Measurements from ENCODE around the gene ATF4. TPM values are rescaled to one million over a fixed set of nuclear protein-coding genes. Genes with fewer than 3 reads are reported as not detected.

Gene ATF4
- total RNA-seq, 2 experiments from 2014 or later: 720 to 732 TPM

DNA sequence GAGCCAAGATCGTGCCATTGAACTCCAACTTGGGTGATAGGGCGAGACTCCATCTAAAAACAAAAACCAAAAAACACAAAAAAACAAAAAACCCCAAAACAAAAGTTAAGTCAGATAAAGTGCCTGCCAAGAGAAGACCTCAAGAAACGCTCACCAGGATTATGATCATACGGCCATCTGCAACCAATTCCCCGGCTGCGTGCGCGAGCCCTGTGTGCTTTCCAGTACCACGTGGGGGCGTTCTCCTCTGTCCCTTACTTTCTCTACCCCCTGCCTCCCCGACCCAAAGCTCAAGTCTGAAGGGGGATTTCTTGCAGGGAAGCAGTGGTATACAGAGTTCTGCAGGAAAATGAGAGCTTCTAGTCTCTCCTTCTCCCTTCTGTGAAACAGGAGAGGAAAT lies 22.7 kb downstream of the ATF4 start:
- peak; percentile 32 for DNase-seq (ENCODE audit: low spot score)
- CTCF ChIA-PET (ENCODE audit: unreplicated experiment): no interaction called here

GRCh38 chr22:39545386-39546365 lies 25.3 kb downstream of the ATF4 start:
- Histone ChIP-seq H4K20me1 (ENCODE audit: insufficient read depth, low read length) (no peaks in the 10 kb centered on the region), H3K4me1 (ENCODE audit: insufficient read depth, low read length, poor library complexity, severe bottlenecking) (no peaks in the 10 kb centered on the region), H3K79me2 (ENCODE audit: insufficient read depth, low read depth, low read length) (no peaks in the 10 kb centered on the region), H3K4me2 (ENCODE audit: low read length) (no peak overlapping the region), H2AFZ (ENCODE audit: low read length) (no peak overlapping the region), H3K4me3 (ENCODE audit: low read depth, low read length, poor library complexity, severe bottlenecking) (no peak overlapping the region), H3K9me2 (ENCODE audit: insufficient read depth, low read length) (no peaks in the 10 kb centered on the region), H3K9me3 (ENCODE audit: low read length) (no peaks in the 10 kb centered on the region), H3K36me3 (ENCODE audit: insufficient read depth, low read length) (no peaks in the 10 kb centered on the region), H3K27ac (ENCODE audit: low read depth, low read length, poor library complexity, severe bottlenecking) (no peak overlapping the region)
- ChIA-PET CTCF (ENCODE audit: unreplicated experiment) (no interaction called here), POLR2A (no interaction called here)
- TF ChIP-seq CTCF (conservative IDR thresholded peaks at IDR 0.05; ENCODE audit: low read length) (no peak), EZH2phosphoT487 (IDR thresholded peaks at IDR 0.05; ENCODE audit: borderline replicate concordance, low read depth, low read length) (no peak)
- BruUV-seq (replicated peaks): no TSS peak
- intact Hi-C loops (cut with micrococcal nuclease; ENCODE audit: unreplicated experiment): no loop called here
- no peak for DNase-seq (ENCODE audit: low spot score)

More for the DNA sequence above, 22.7 kb downstream of the ATF4 start:
- Histone ChIP-seq H3K27ac (ENCODE audit: low read depth, low read length, poor library complexity, severe bottlenecking) (no peak overlapping the region), H3K36me3 (ENCODE audit: insufficient read depth, low read length) (no peaks in the 10 kb centered on the region), H2AFZ (ENCODE audit: low read length) (no peak overlapping the region), H3K4me1 (ENCODE audit: insufficient read depth, low read length, poor library complexity, severe bottlenecking) (no peaks in the 10 kb centered on the region), H3K9me2 (ENCODE audit: insufficient read depth, low read length) (no peaks in the 10 kb centered on the region), H4K20me1 (ENCODE audit: insufficient read depth, low read length) (no peaks in the 10 kb centered on the region), H3K79me2 (ENCODE audit: insufficient read depth, low read depth, low read length) (no peaks in the 10 kb centered on the region), H3K4me3 (ENCODE audit: low read depth, low read length, poor library complexity, severe bottlenecking) (no peak overlapping the region), H3K4me2 (ENCODE audit: low read length) (no peak overlapping the region), H3K9me3 (ENCODE audit: low read length) (no peaks in the 10 kb centered on the region)
- no TSS peak for BruUV-seq (replicated peaks)
- POLR2A ChIA-PET: no interaction called here
- peak; percentile 72 for TF ChIP-seq CTCF (conservative IDR thresholded peaks at IDR 0.05; ENCODE audit: low read length)
- no peak for TF ChIP-seq EZH2phosphoT487 (IDR thresholded peaks at IDR 0.05; ENCODE audit: borderline replicate concordance, low read depth, low read length)
- intact Hi-C loops (cut with micrococcal nuclease; ENCODE audit: unreplicated experiment): no loop called here

Data from OCI-LY7 (cell line).